ENCODE results near the gene LRBA. TPM values are rescaled to one million over a fixed set of nuclear protein-coding genes. Genes with fewer than 3 reads are reported as not detected.

Gene LRBA
- total and polyA plus RNA-seq, 2 donors (not counting 3 experiments of a cell fraction or from before 2014, with no cell fraction given) = 18.0 to 35.1 TPM

- POLR2A ChIA-PET = no interaction called here
- peak; percentile 78 for FAIRE-seq
Measured at GRCh38 chr4:150518559-150518958, 496.5 kb downstream of the LRBA start.

More at GRCh38 chr4:150518559-150518958, 496.5 kb downstream of the LRBA start:
- Histone ChIP-seq H3K27me3 (ENCODE audit: control insufficient read depth in 2 of 2, insufficient read depth in 2 of 2, low read length in 2 of 2) (no peaks in the 10 kb centered on the region), H3K4me2 (ENCODE audit: insufficient read depth, low read length) (no peak overlapping the region), H3K9me1 (replicated peaks; ENCODE audit: control insufficient read depth, extremely low read depth, insufficient read depth, low read length) (no peaks in the 10 kb centered on the region), H3K9me3 (replicated peaks; ENCODE audit: control insufficient read depth, insufficient read depth, low read length) (no peaks in the 10 kb centered on the region), H3K4me1 (ENCODE audit: control insufficient read depth, extremely low read depth, insufficient read depth, low read length) (peaks cover 13% of the 10 kb centered on the region), H3K79me2 (ENCODE audit: control insufficient read depth, insufficient read depth, low read length) (no peaks in the 10 kb centered on the region), H3K36me3 (ENCODE audit: control insufficient read depth in 2 of 2, extremely low read depth in 1 of 2, insufficient read depth in 2 of 2, low read length in 2 of 2) (no peaks in the 10 kb centered on the region), H4K20me1 (replicated peaks; ENCODE audit: control insufficient read depth, extremely low read depth, insufficient read depth, low read length) (no peaks in the 10 kb centered on the region), H2AFZ (ENCODE audit: low read depth, low read length) (no peak overlapping the region), H3K4me3 (replicated peaks in 1 of 3; ENCODE audit: insufficient read depth in 1 of 3, low read depth in 1 of 3, low read length in 3 of 3) (no peak overlapping the region), H3K27ac (ENCODE audit: insufficient read depth, low read depth, low read length) (no peak overlapping the region), H3K9ac (replicated peaks; ENCODE audit: extremely low read depth, insufficient read depth, low read length) (no peak overlapping the region)
- DNase-seq (ENCODE audit: low read depth, low spot score) = peak; percentile 63
- TF ChIP-seq JUN (IDR thresholded peaks at IDR 0.05; ENCODE audit: borderline replicate concordance, insufficient read depth, insufficient read length, low read depth) = peak; percentile 37
- TF ChIP-seq, protein P1, sequence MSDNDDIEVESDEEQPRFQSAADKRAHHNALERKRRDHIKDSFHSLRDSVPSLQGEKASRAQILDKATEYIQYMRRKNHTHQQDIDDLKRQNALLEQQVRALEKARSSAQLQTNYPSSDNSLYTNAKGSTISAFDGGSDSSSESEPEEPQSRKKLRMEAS (IDR thresholded peaks at IDR 0.05; ENCODE audit: insufficient read depth, insufficient read length) = no peak
- no peak for TF ChIP-seq POLR2AphosphoS5 (IDR thresholded peaks at IDR 0.05; ENCODE audit: insufficient read depth, low read depth, low read length)
- no peak for TF ChIP-seq MYC (IDR thresholded peaks at IDR 0.05; ENCODE audit: low read depth, low read length)
- TF ChIP-seq FOS (IDR thresholded peaks at IDR 0.05; ENCODE audit: borderline replicate concordance, insufficient read depth, low read length) = peak; percentile 92
- TF ChIP-seq, protein P2, sequence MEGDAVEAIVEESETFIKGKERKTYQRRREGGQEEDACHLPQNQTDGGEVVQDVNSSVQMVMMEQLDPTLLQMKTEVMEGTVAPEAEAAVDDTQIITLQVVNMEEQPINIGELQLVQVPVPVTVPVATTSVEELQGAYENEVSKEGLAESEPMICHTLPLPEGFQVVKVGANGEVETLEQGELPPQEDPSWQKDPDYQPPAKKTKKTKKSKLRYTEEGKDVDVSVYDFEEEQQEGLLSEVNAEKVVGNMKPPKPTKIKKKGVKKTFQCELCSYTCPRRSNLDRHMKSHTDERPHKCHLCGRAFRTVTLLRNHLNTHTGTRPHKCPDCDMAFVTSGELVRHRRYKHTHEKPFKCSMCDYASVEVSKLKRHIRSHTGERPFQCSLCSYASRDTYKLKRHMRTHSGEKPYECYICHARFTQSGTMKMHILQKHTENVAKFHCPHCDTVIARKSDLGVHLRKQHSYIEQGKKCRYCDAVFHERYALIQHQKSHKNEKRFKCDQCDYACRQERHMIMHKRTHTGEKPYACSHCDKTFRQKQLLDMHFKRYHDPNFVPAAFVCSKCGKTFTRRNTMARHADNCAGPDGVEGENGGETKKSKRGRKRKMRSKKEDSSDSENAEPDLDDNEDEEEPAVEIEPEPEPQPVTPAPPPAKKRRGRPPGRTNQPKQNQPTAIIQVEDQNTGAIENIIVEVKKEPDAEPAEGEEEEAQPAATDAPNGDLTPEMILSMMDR (IDR thresholded peaks at IDR 0.05; ENCODE audit: extremely low read depth in 1 of 2, insufficient read depth in 1 of 2, low read depth in 1 of 2, low read length in 2 of 2) = no peak
- TF ChIP-seq POLR2A (IDR thresholded peaks at IDR 0.05; ENCODE audit: low read depth, low read length) = no peak
- no peak for TF ChIP-seq EZH2 (IDR thresholded peaks at IDR 0.05; ENCODE audit: borderline replicate concordance, low read depth, low read length, severe bottlenecking)
- no peak for TF ChIP-seq GATA2 (IDR thresholded peaks at IDR 0.05; ENCODE audit: insufficient read depth, insufficient read length, low read depth, low read length)
- dilution Hi-C loops (cut with MboI; ENCODE audit: extremely low pct_ligation_motif_present, low sequenced_read_pairs) (no loop called here), intact Hi-C loops (cut with micrococcal nuclease) (no loop called here)
- CTCF ChIA-PET = no interaction called here
- BruUV-seq (replicated peaks) = no TSS peak
